Measurements from ENCODE around the gene FHAD1.

The FHAD1 gene

DNA sequence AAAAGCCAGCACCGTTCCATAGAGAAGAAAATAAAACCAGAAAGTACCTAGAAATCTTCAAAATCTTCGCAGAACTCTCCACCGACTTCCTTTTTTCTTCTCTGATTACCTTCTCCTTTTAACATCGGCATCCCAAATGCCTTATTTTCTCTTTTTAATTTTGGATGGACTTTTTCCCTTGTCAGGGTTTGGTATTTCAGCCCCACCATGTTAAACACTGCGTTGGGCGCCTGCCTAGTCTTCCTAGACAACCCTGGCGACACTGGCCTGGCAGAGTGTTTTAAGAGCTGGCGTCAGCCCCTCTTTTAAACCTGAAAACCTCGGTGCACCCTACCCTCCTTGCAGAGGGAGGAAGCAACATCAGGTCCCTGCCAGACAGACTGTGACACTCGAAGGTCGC is 96.7 kb downstream of the FHAD1 start:
- Histone ChIP-seq H3K9me3 (ENCODE audit: low read length) (no peaks in the 10 kb centered on the region), H3K36me3 (ENCODE audit: insufficient read depth, low read length) (no peaks in the 10 kb centered on the region), H4K20me1 (ENCODE audit: insufficient read depth, low read length) (no peaks in the 10 kb centered on the region), H3K27me3 (ENCODE audit: insufficient read depth, low read length) (peaks cover 13% of the 10 kb centered on the region), H3K4me3 (ENCODE audit: low read depth, low read length, poor library complexity, severe bottlenecking) (no peak overlapping the region), H3K9ac (ENCODE audit: low read length) (no peak overlapping the region), H2AFZ (ENCODE audit: low read length) (no peak overlapping the region), H3K9me2 (ENCODE audit: low read depth, low read length) (no peaks in the 10 kb centered on the region), H3K79me2 (ENCODE audit: insufficient read depth, low read length) (no peaks in the 10 kb centered on the region), H3F3A (ENCODE audit: insufficient read depth, low read length) (no peaks in the 10 kb centered on the region), H3K4me1 (ENCODE audit: insufficient read depth, low read length, severe bottlenecking) (no peaks in the 10 kb centered on the region), H3K4me2 (ENCODE audit: low read length) (no peak overlapping the region), H3K27ac (ENCODE audit: low read depth, low read length, poor library complexity, severe bottlenecking) (no peak overlapping the region)
- no peak for TF ChIP-seq EZH2 (IDR thresholded peaks at IDR 0.05; ENCODE audit: borderline replicate concordance, low read length)
- TF ChIP-seq CTCF (IDR thresholded peaks at IDR 0.05; ENCODE audit: low read length), result no peak

DNA sequence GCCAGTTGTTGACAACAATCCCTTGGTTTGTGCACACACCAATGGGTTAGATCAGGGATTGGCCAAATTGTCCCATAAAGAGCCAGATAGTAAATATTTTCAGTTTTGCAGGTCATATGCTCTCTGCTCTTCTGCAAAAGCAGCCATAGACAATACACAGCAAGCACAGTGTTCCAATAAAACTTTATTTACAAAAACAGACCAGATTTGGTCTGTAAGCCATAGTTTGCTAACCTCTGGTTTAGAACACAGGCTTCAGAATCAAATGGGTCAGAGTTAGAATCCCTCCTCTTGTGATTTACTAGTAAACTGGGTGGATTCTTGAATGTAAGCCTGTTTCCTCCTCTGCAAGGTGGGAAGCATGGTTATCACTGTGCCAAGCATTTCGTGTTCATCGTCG is 97.4 kb downstream of the FHAD1 start:
- Histone ChIP-seq H2AFZ (ENCODE audit: low read length) (no peak overlapping the region), H3K4me3 (ENCODE audit: low read depth, low read length, poor library complexity, severe bottlenecking) (no peak overlapping the region), H3K27ac (ENCODE audit: low read depth, low read length, poor library complexity, severe bottlenecking) (no peak overlapping the region), H3K79me2 (ENCODE audit: insufficient read depth, low read length) (no peaks in the 10 kb centered on the region), H3K9me3 (ENCODE audit: low read length) (no peaks in the 10 kb centered on the region), H3K4me1 (ENCODE audit: insufficient read depth, low read length, severe bottlenecking) (no peaks in the 10 kb centered on the region), H3K4me2 (ENCODE audit: low read length) (no peak overlapping the region), H3F3A (ENCODE audit: insufficient read depth, low read length) (no peaks in the 10 kb centered on the region), H4K20me1 (ENCODE audit: insufficient read depth, low read length) (no peaks in the 10 kb centered on the region), H3K9ac (ENCODE audit: low read length) (no peak overlapping the region), H3K36me3 (ENCODE audit: insufficient read depth, low read length) (no peaks in the 10 kb centered on the region), H3K9me2 (ENCODE audit: low read depth, low read length) (no peaks in the 10 kb centered on the region), H3K27me3 (ENCODE audit: insufficient read depth, low read length) (peaks cover 13% of the 10 kb centered on the region)
- TF ChIP-seq CTCF (IDR thresholded peaks at IDR 0.05; ENCODE audit: low read length) (no peak), EZH2 (IDR thresholded peaks at IDR 0.05; ENCODE audit: borderline replicate concordance, low read length) (no peak)

DNA sequence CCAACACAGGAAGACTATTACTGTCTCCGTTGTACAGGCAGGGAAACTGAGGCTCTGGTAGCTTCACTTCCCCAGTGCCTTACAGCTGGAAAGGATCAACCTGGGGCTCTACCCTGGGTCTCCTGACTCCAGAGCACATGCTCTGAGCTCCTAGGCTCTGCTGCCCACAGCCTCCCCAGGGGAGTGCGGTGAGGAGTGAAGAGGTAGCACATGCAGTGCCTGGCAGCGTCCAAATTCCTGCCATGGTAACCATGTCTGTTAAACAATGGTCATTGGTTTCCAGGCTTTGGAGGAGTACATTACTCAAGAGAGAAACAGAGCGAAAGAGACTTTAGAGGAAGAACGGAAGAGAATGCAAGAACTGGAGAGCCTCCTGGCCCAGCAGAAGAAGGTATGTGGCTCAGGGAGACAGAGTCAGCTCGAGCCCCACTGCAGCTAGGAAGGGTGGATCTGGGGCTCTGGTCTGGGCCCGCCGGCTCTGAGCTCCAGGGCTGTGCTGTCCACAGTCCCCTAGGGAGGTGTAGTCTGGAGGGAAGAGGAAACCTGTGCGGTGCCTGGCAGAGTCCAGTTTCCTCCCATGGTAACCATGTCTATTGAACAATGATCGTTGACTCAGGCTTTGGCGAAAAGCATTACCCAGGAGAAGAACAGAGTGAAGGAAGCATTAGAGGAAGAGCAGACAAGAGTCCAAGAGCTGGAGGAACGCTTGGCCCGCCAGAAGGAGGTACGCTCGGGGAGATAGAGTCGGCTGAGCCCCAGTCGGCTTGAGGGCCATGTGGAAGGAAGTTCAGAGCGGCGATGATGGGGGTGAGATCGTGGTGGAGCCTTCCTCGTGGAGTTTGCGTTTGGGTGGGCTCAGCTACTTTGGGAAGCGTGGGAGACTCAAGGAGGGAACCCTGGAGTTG is 98.0 kb downstream of the FHAD1 start:
- Histone ChIP-seq H3K9me2 (ENCODE audit: low read depth, low read length) (no peaks in the 10 kb centered on the region), H3K27me3 (ENCODE audit: insufficient read depth, low read length) (peaks cover 13% of the 10 kb centered on the region), H3K9me3 (ENCODE audit: low read length) (no peaks in the 10 kb centered on the region), H3K36me3 (ENCODE audit: insufficient read depth, low read length) (no peaks in the 10 kb centered on the region), H3F3A (ENCODE audit: insufficient read depth, low read length) (no peaks in the 10 kb centered on the region), H3K27ac (ENCODE audit: low read depth, low read length, poor library complexity, severe bottlenecking) (no peak overlapping the region), H3K4me1 (ENCODE audit: insufficient read depth, low read length, severe bottlenecking) (no peaks in the 10 kb centered on the region), H3K4me2 (ENCODE audit: low read length) (no peak overlapping the region), H4K20me1 (ENCODE audit: insufficient read depth, low read length) (no peaks in the 10 kb centered on the region), H3K4me3 (ENCODE audit: low read depth, low read length, poor library complexity, severe bottlenecking) (no peak overlapping the region), H3K9ac (ENCODE audit: low read length) (no peak overlapping the region), H3K79me2 (ENCODE audit: insufficient read depth, low read length) (no peaks in the 10 kb centered on the region), H2AFZ (ENCODE audit: low read length) (no peak overlapping the region)
- TF ChIP-seq EZH2 (IDR thresholded peaks at IDR 0.05; ENCODE audit: borderline replicate concordance, low read length), result no peak
- no peak for TF ChIP-seq CTCF (IDR thresholded peaks at IDR 0.05; ENCODE audit: low read length)

Data from OCI-LY1 (cell line).